GM12891 (cell line): Measurements from ENCODE around the gene CHST8.

ENCODE experiments used
- DNase-seq: peaks from one replicate; pipeline ENCODE4 v3.0.0; 2011; ENCODE audit warnings: low spot score; ENCODE audit not compliant: insufficient read length
- FAIRE-seq: peaks from 2 replicates; lab custom pipeline; 2011; peaks lifted over from hg19 to GRCh38; lab: Jason Lieb, UNC
- PAX5 ChIP-seq: IDR thresholded peaks from 2 replicates; pipeline ENCODE4 v1.6.1; 2011; ENCODE audit warnings: low read length, moderate library complexity, mild to moderate bottlenecking; ENCODE audit not compliant: insufficient read depth, severe bottlenecking
- POLR2A ChIP-seq: IDR thresholded peaks from 2 replicates; pipeline ENCODE4 v1.6.1; 2011; ENCODE audit warnings: low read depth, low read length, control low read depth
- POLR2AphosphoS5 ChIP-seq: IDR thresholded peaks from 2 replicates; pipeline ENCODE4 v1.6.1; 2011; ENCODE audit warnings: low read depth, low read length, control low read depth
- POU2F2 ChIP-seq: IDR thresholded peaks from 2 replicates; pipeline ENCODE4 v1.6.1; 2011; ENCODE audit warnings: low read depth, mild to moderate bottlenecking, control low read depth, low read length, moderate library complexity
- SPI1 ChIP-seq: IDR thresholded peaks from 2 replicates; pipeline ENCODE4 v1.6.1; 2011; ENCODE audit warnings: low read depth, low read length, control low read depth
- TAF1 ChIP-seq: IDR thresholded peaks from 2 replicates; pipeline ENCODE4 v1.6.1; 2011; ENCODE audit warnings: low read depth, low read length, control low read depth

The CHST8 gene

GRCh38 chr19:33679696-33680095 is 57.9 kb downstream of the CHST8 start:
- TF ChIP-seq PAX5, result no peak
- TF ChIP-seq POLR2AphosphoS5, result no peak
- TF ChIP-seq TAF1, result no peak
- no peak for TF ChIP-seq POLR2A
- TF ChIP-seq POU2F2, result no peak
- TF ChIP-seq SPI1, result no peak
- no peak for DNase-seq
- no peak for FAIRE-seq

GRCh38 chr19:33681081-33681680 is 59.4 kb downstream of the CHST8 start:
- TF ChIP-seq POU2F2 (no peak), POLR2A (no peak), POLR2AphosphoS5 (no peak), SPI1 (no peak), TAF1 (no peak), PAX5 (no peak)
- DNase-seq, result no peak

GRCh38 chr19:33683881-33684537 is 62.3 kb downstream of the CHST8 start:
- FAIRE-seq (no peak), DNase-seq (peak; percentile 42)
- TF ChIP-seq POLR2AphosphoS5, result no peak
- TF ChIP-seq SPI1, result no peak
- no peak for TF ChIP-seq POLR2A
- TF ChIP-seq POU2F2, result no peak
- no peak for TF ChIP-seq PAX5
- TF ChIP-seq TAF1, result no peak

More at GRCh38 chr19:33681081-33681680, 59.4 kb downstream of the CHST8 start:
- FAIRE-seq, result no peak

- no peak for DNase-seq
- FAIRE-seq, result no peak
- TF ChIP-seq TAF1, result no peak
- no peak for TF ChIP-seq PAX5
- no peak for TF ChIP-seq POLR2A
- no peak for TF ChIP-seq SPI1
- no peak for TF ChIP-seq POLR2AphosphoS5
These were observed 62.9 kb downstream of the CHST8 start for GRCh38 chr19:33684538-33685232.

GRCh38 chr19:33685541-33685940 is 63.8 kb downstream of the CHST8 start:
- DNase-seq (no peak), FAIRE-seq (no peak)
- no peak for TF ChIP-seq POU2F2
- TF ChIP-seq TAF1, result no peak
- TF ChIP-seq POLR2A, result no peak
- TF ChIP-seq POLR2AphosphoS5, result no peak
- no peak for TF ChIP-seq SPI1
- no peak for TF ChIP-seq PAX5

- no peak for DNase-seq
- TF ChIP-seq TAF1 (no peak), POU2F2 (no peak), PAX5 (no peak), POLR2AphosphoS5 (no peak), SPI1 (no peak), POLR2A (no peak)
- FAIRE-seq, result no peak
These were observed 64.5 kb downstream of the CHST8 start for GRCh38 chr19:33686262-33686661.

GRCh38 chr19:33686687-33687480 is 65.1 kb downstream of the CHST8 start:
- DNase-seq (no peak), FAIRE-seq (no peak)
- no peak for TF ChIP-seq SPI1
- no peak for TF ChIP-seq POU2F2
- TF ChIP-seq TAF1, result no peak
- TF ChIP-seq PAX5, result no peak
- TF ChIP-seq POLR2A, result no peak
- no peak for TF ChIP-seq POLR2AphosphoS5

GRCh38 chr19:33687481-33688170 is 65.9 kb downstream of the CHST8 start:
- DNase-seq (no peak), FAIRE-seq (no peak)
- TF ChIP-seq TAF1, result no peak
- no peak for TF ChIP-seq POU2F2
- no peak for TF ChIP-seq POLR2AphosphoS5
- TF ChIP-seq SPI1, result no peak
- TF ChIP-seq PAX5, result no peak
- no peak for TF ChIP-seq POLR2A

GRCh38 chr19:33688171-33688992 is 66.6 kb downstream of the CHST8 start:
- TF ChIP-seq POLR2AphosphoS5 (no peak), PAX5 (no peak), POLR2A (no peak), SPI1 (no peak), POU2F2 (no peak), TAF1 (no peak)
- no peak for FAIRE-seq
- DNase-seq, result no peak
